MM.1S (cell line): ENCODE data around the gene RNF123.

Experiments used
- DNase-seq: peaks from one replicate; pipeline ENCODE4 v3.0.0-alpha.2; 2015
- H2AFZ ChIP-seq: fragments of 300-600 bp; sonication (generic); 2 replicates; pipeline ENCODE4 v1.6.0; 2016; ENCODE audit warnings: antibody characterized with exemption, low read length
- H3F3A ChIP-seq: fragments of 300-600 bp; sonication (generic); 2 replicates; pipeline ENCODE4 v1.6.1; 2016; ENCODE audit warnings: mild to moderate bottlenecking, antibody characterized with exemption, low read length, moderate library complexity, mixed read lengths; ENCODE audit not compliant: insufficient read depth
- H3K27ac ChIP-seq: fragments of 300-600 bp; sonication (generic); 2 replicates; pipeline ENCODE4 v1.5.1; 2016; ENCODE audit warnings: mild to moderate bottlenecking, low read length
- H3K27me3 ChIP-seq: fragments of 300-600 bp; sonication (generic); replicated peaks from 2 replicates; pipeline ENCODE4 v1.6.0; 2016; ENCODE audit warnings: low read length; ENCODE audit not compliant: insufficient read depth
- H3K36me3 ChIP-seq: fragments of 300-600 bp; sonication (generic); replicated peaks from 2 replicates; pipeline ENCODE4 v1.6.1; 2016; ENCODE audit warnings: mild to moderate bottlenecking, low read length, mixed read lengths; ENCODE audit not compliant: insufficient read depth
- H3K4me1 ChIP-seq: fragments of 300-600 bp; sonication (generic); 2 replicates; pipeline ENCODE4 v1.6.1; 2016; ENCODE audit warnings: low read length, mixed read lengths
- H3K4me2 ChIP-seq: fragments of 300-600 bp; sonication (generic); 2 replicates; pipeline ENCODE4 v1.6.0; 2016; ENCODE audit warnings: low read depth, low read length
- H3K4me3 ChIP-seq: fragments of 300-600 bp; sonication (generic); 2 replicates; pipeline ENCODE4 v1.5.1; 2016; ENCODE audit warnings: low read length, mixed read lengths
- H3K79me2 ChIP-seq: fragments of 300-600 bp; sonication (generic); 2 replicates; pipeline ENCODE4 v1.6.1; 2016; ENCODE audit warnings: mixed run types, low read length, mixed read lengths
- H3K9ac ChIP-seq: fragments of 300-600 bp; sonication (generic); 2 replicates; pipeline ENCODE4 v1.6.1; 2016; ENCODE audit warnings: low read length, mixed read lengths
- H3K9me2 ChIP-seq: fragments of 300-600 bp; sonication (generic); replicated peaks from 2 replicates; pipeline ENCODE4 v1.6.1; 2016; ENCODE audit warnings: mild to moderate bottlenecking, low read length, mixed read lengths; ENCODE audit not compliant: insufficient read depth
- H3K9me3 ChIP-seq: fragments of 300-600 bp; sonication (generic); replicated peaks from 2 replicates; pipeline ENCODE4 v1.6.1; 2016; ENCODE audit warnings: mild to moderate bottlenecking, low read length, mixed read lengths; ENCODE audit not compliant: insufficient read depth
- H4K20me1 ChIP-seq: fragments of 300-600 bp; sonication (generic); 2 replicates; pipeline ENCODE4 v1.6.1; 2016; ENCODE audit warnings: mild to moderate bottlenecking, low read length, moderate library complexity, mixed read lengths; ENCODE audit not compliant: insufficient read depth
- EZH2 ChIP-seq: fragments of 300-600 bp; sonication (generic); optimal IDR thresholded peaks from 2 replicates; pipeline ENCODE3; 2017; ENCODE audit warnings: low read depth, mild to moderate bottlenecking, antibody characterized with exemption, low read length, mixed read lengths
- EZH2phosphoT487 ChIP-seq: fragments of 300-600 bp; sonication (generic); IDR thresholded peaks from 2 replicates; pipeline ENCODE4 v1.6.1; 2018; ENCODE audit warnings: antibody characterized with exemption, low read length
- TF ChIP-seq, protein P1 (sequence below): fragments of 300-600 bp; sonication (generic); IDR thresholded peaks from 2 replicates; pipeline ENCODE4 v1.5.1; 2016; ENCODE audit warnings: antibody characterized with exemption, low read length, mixed read lengths

Gene RNF123

DNA sequence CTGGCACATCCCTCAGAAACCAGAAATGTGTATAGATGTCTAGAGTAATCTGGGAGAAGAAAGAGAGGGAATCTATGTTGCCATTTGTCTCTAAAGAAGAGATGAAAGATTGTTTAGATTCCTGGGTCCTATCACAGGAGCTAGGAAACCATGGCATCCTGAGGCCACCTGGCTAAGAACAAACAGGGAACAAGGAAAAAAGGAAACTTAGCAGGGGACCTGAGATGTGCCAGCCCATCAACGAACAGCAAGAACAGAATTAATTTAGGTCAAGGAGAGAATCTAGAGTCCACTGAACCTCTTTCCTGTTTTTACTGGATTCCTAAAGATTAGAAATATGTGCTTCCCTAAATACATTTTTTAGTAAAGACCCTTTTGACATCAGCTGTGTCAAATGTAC is 66.7 kb downstream of the RNF123 start:
- Histone ChIP-seq H3K27ac (no peak overlapping the region), H3K4me1 (no peaks in the 10 kb centered on the region), H3K36me3 (no peaks in the 10 kb centered on the region; the same call in 1 of the 2 replicates), H3K4me2 (no peak overlapping the region), H3K9me3 (no peaks in the 10 kb centered on the region), H3K79me2 (peaks cover 81% of the 10 kb centered on the region), H3K9me2 (no peaks in the 10 kb centered on the region), H3K9ac (no peak overlapping the region), H3K4me3 (no peak overlapping the region), H4K20me1 (peaks cover 16% of the 10 kb centered on the region; the same call in 1 of the 2 replicates), H3K27me3 (no peaks in the 10 kb centered on the region), H3F3A (no peaks in the 10 kb centered on the region), H2AFZ (no peak overlapping the region)
- TF ChIP-seq EZH2phosphoT487 (no peak), EZH2 (no peak)
- TF ChIP-seq, protein P1, sequence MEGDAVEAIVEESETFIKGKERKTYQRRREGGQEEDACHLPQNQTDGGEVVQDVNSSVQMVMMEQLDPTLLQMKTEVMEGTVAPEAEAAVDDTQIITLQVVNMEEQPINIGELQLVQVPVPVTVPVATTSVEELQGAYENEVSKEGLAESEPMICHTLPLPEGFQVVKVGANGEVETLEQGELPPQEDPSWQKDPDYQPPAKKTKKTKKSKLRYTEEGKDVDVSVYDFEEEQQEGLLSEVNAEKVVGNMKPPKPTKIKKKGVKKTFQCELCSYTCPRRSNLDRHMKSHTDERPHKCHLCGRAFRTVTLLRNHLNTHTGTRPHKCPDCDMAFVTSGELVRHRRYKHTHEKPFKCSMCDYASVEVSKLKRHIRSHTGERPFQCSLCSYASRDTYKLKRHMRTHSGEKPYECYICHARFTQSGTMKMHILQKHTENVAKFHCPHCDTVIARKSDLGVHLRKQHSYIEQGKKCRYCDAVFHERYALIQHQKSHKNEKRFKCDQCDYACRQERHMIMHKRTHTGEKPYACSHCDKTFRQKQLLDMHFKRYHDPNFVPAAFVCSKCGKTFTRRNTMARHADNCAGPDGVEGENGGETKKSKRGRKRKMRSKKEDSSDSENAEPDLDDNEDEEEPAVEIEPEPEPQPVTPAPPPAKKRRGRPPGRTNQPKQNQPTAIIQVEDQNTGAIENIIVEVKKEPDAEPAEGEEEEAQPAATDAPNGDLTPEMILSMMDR: no peak
- no peak for DNase-seq

DNA sequence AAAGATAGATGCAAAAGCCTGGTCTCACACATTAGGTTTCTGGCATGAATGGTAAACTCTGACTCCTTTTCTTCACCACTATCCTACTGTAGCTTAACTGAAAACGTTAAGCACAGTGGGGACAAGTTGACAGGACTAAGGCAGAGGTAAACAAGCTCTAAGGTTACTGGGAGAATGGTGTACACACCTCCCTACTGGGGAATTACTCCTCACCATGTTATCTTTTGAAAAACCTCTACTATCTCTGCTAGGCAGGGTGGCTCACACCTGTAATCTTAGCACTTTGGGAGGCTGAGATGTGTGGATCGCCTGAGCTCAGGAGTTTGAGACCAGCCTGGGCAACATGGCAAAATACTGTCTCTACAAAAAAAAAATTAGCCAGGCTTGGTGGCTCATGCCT is 67.8 kb downstream of the RNF123 start:
- H3K9ac ChIP-seq: no peak overlapping the region
- H3K9me3 ChIP-seq: no peaks in the 10 kb centered on the region
- H3K27me3 ChIP-seq: no peaks in the 10 kb centered on the region
- H3K4me2 ChIP-seq: no peak overlapping the region
- no peak for DNase-seq
- H4K20me1 ChIP-seq: peaks cover 16% of the 10 kb centered on the region; the same call in 1 of the 2 replicates
- H3K36me3 ChIP-seq: no peaks in the 10 kb centered on the region; the same call in 1 of the 2 replicates
- no peak overlapping the region for H3K27ac ChIP-seq
- H3K4me1 ChIP-seq: no peaks in the 10 kb centered on the region
- H3F3A ChIP-seq: no peaks in the 10 kb centered on the region
- no peak overlapping the region for H2AFZ ChIP-seq
- H3K9me2 ChIP-seq: no peaks in the 10 kb centered on the region
- TF ChIP-seq, protein P1: no peak
- no peak for TF ChIP-seq EZH2phosphoT487
- no peak for TF ChIP-seq EZH2
- H3K4me3 ChIP-seq: no peak overlapping the region
- peaks cover 88% of the 10 kb centered on the region for H3K79me2 ChIP-seq

DNA sequence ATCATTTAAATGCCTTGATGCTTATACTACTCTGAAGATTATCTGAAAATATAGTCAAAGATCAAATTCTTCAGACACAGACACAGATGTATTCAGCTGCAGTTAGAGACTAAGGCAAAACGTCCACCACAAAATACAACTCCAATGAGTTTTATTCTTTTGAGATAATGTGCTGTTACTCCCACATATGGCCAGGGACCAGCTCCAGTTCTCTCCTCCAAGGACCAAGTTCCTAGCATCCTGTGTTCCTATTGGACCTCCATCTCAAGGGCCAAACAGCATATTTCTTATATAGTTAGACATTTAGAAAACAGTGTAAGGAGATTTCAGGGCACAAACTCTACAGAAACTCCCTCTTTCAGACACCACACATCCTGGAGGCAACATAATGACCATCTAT is 69.9 kb downstream of the RNF123 start:
- no peaks in the 10 kb centered on the region; the same call in 1 of the 2 replicates for H3K36me3 ChIP-seq
- TF ChIP-seq EZH2phosphoT487 (no peak), EZH2 (no peak)
- H3K27me3 ChIP-seq: no peaks in the 10 kb centered on the region
- no peaks in the 10 kb centered on the region for H3K9me2 ChIP-seq
- no peak overlapping the region for H3K4me2 ChIP-seq
- H3F3A ChIP-seq: no peaks in the 10 kb centered on the region
- no peaks in the 10 kb centered on the region for H3K9me3 ChIP-seq
- no peak for DNase-seq
- peaks cover 16% of the 10 kb centered on the region; the same call in 1 of the 2 replicates for H4K20me1 ChIP-seq
- no peak overlapping the region for H3K4me3 ChIP-seq
- no peaks in the 10 kb centered on the region for H3K4me1 ChIP-seq
- peaks cover 80% of the 10 kb centered on the region for H3K79me2 ChIP-seq
- no peak overlapping the region for H3K9ac ChIP-seq
- no peak overlapping the region for H3K27ac ChIP-seq
- H2AFZ ChIP-seq: no peak overlapping the region

DNA sequence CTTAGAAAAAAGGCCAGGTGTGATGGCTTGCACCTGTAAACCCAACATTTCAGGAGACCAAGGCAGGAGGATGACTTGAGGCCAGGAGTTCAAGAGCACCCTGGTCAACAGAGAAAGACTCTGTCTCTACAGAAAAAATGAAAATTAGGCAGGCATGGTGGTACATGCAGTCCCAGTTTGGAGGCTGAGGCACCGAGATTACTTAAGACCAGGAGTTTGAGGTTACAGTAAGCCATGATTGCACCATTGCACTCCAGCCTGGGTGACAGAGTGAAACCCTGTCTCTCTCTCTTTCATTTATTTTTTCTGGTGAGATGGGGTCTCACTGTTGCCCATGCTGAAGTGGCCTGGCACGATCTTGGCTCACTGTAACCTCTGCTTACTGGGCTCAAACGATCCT is 72.3 kb downstream of the RNF123 start:
- Histone ChIP-seq H3K27ac (no peak overlapping the region), H3K9ac (no peak overlapping the region), H3K4me1 (no peaks in the 10 kb centered on the region), H2AFZ (no peak overlapping the region), H4K20me1 (peaks cover 9% of the 10 kb centered on the region; the same call in 1 of the 2 replicates), H3K9me2 (no peaks in the 10 kb centered on the region), H3K27me3 (no peaks in the 10 kb centered on the region), H3K79me2 (peaks cover 72% of the 10 kb centered on the region), H3F3A (no peaks in the 10 kb centered on the region), H3K36me3 (no peaks in the 10 kb centered on the region; the same call in 1 of the 2 replicates), H3K4me3 (no peak overlapping the region), H3K9me3 (no peaks in the 10 kb centered on the region), H3K4me2 (no peak overlapping the region)
- DNase-seq: no peak
- TF ChIP-seq EZH2phosphoT487: no peak
- TF ChIP-seq, protein P1: no peak
- TF ChIP-seq EZH2: no peak
